ENCODE results near the gene TIPARP.

Gene TIPARP

GRCh38 chr3:156677536-156677935 is 3.1 kb downstream of the TIPARP start:
- ChIA-PET CTCF (interaction anchor here (0.7 to 14.1 kb wide), 7 partner anchors 10 to 466 kb away, joined by 3 to 212 read pairs (median 3); partner anchors contain the start of gene SSR3), POLR2A (interaction anchor here (0.6 to 1.5 kb wide), 4 partner anchors 24 to 412 kb away, joined by 3 to 4 read pairs (median 3); no protein-coding TSS in a partner anchor)
- no peak for TF ChIP-seq CTCF (IDR thresholded peaks at IDR 0.05; ENCODE audit: control extremely low read depth, extremely low read depth, low read depth, missing control alignments)
- no peak for DNase-seq (ENCODE audit: extremely low spot score)

GRCh38 chr3:156678197-156678596 is 3.8 kb downstream of the TIPARP start:
- POLR2A ChIA-PET = interaction anchor here (0.6 to 1.5 kb wide), 4 partner anchors 24 to 411 kb away, joined by 3 to 4 read pairs (median 3); no protein-coding TSS in a partner anchor
- TF ChIP-seq CTCF (IDR thresholded peaks at IDR 0.05; ENCODE audit: control extremely low read depth, extremely low read depth, low read depth, missing control alignments) = no peak
- no peak for DNase-seq (ENCODE audit: extremely low spot score)
- CTCF ChIA-PET = interaction anchor here (0.7 to 14.1 kb wide), 7 partner anchors 9 to 465 kb away, joined by 3 to 212 read pairs (median 3); partner anchors contain the start of gene SSR3

GRCh38 chr3:156680243-156680914 is 6.0 kb downstream of the TIPARP start:
- DNase-seq (ENCODE audit: extremely low spot score) = no peak
- TF ChIP-seq CTCF (IDR thresholded peaks at IDR 0.05; ENCODE audit: control extremely low read depth, extremely low read depth, low read depth, missing control alignments) = no peak
- CTCF ChIA-PET = interaction anchor here (0.9 to 14.1 kb wide), 5 partner anchors 7 to 456 kb away, joined by 3 to 212 read pairs (median 53); no protein-coding TSS in a partner anchor
- POLR2A ChIA-PET = interaction anchor here (0.9 to 2.2 kb wide), 6 partner anchors 23 to 480 kb away, joined by 3 to 9 read pairs (median 4); partner anchors contain the start of genes CCNL1 and SSR3

- ChIA-PET CTCF (interaction anchor here (0.6 to 14.1 kb wide), 5 partner anchors 10 to 456 kb away, joined by 3 to 212 read pairs (median 4); no protein-coding TSS in a partner anchor), POLR2A (interaction anchor here (0.9 to 2.2 kb wide), 5 partner anchors 22 to 408 kb away, joined by 3 to 9 read pairs (median 4); partner anchors contain the start of gene SSR3)
- DNase-seq (ENCODE audit: extremely low spot score) = no peak
- no peak for TF ChIP-seq CTCF (IDR thresholded peaks at IDR 0.05; ENCODE audit: control extremely low read depth, extremely low read depth, low read depth, missing control alignments)
Observed at GRCh38 chr3:156681002-156681401, 6.6 kb downstream of the TIPARP start.

GRCh38 chr3:156682501-156682900 is 8.1 kb downstream of the TIPARP start:
- ChIA-PET CTCF (interaction anchor here (0.9 to 14.1 kb wide), 6 partner anchors 9 to 454 kb away, joined by 3 to 212 read pairs (median 3); no protein-coding TSS in a partner anchor), POLR2A (interaction anchor here (0.9 to 1.6 kb wide), 3 partner anchors 128 to 406 kb away, joined by 3 to 4 read pairs (median 3); partner anchors contain the start of gene SSR3)
- TF ChIP-seq CTCF (IDR thresholded peaks at IDR 0.05; ENCODE audit: control extremely low read depth, extremely low read depth, low read depth, missing control alignments) = no peak
- no peak for DNase-seq (ENCODE audit: extremely low spot score)

- CTCF ChIA-PET = interaction anchor here (0.9 to 14.1 kb wide), 6 partner anchors 10 to 454 kb away, joined by 3 to 212 read pairs (median 3); no protein-coding TSS in a partner anchor
- POLR2A ChIA-PET = interaction anchor here (0.9 to 1.6 kb wide), 3 partner anchors 128 to 406 kb away, joined by 3 to 4 read pairs (median 3); partner anchors contain the start of gene SSR3
- TF ChIP-seq CTCF (IDR thresholded peaks at IDR 0.05; ENCODE audit: control extremely low read depth, extremely low read depth, low read depth, missing control alignments) = no peak
- DNase-seq (ENCODE audit: extremely low spot score) = no peak
Observed at GRCh38 chr3:156682963-156683362, 8.6 kb downstream of the TIPARP start.
